DOHH2 (cell line): ENCODE measurements around the gene LDLRAD2.

ENCODE experiments used
- EZH2phosphoT487 ChIP-seq: fragments of 200-600 bp; sonication (generic); IDR thresholded peaks from 2 replicates; pipeline ENCODE4 v1.6.1; 2017; ENCODE audit warnings: borderline replicate concordance, mild to moderate bottlenecking, antibody characterized with exemption, low read length, moderate library complexity, mixed read lengths
- TF ChIP-seq, protein P1 (sequence below): fragments of 200-600 bp; sonication (generic); IDR thresholded peaks from one replicate; pipeline ENCODE4 v1.5.1; 2014; ENCODE audit warnings: antibody characterized with exemption, mild to moderate bottlenecking, low read depth, low read length; ENCODE audit not compliant: poor library complexity, severe bottlenecking

DNA sequence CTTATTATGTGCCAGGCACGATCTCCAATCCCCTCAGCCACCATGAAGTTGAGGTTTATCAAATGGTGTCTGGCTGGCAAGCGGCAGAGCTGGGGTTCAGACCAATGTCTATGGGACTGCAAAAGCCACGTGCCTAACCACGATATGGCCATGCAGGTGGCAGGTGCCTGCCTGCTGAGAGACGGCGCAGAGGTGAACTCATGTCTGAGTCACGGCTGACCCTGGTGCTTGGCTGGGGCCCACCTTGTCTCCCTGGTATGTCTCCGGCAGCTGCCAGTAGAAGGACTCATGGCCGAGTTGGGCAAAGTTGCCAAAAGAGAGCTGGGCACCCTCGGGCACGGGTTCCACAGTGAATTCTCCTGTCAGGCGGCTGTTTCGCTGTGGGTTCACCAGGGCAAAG, 59.9 kb downstream of the LDLRAD2 start:
- TF ChIP-seq, protein P1, sequence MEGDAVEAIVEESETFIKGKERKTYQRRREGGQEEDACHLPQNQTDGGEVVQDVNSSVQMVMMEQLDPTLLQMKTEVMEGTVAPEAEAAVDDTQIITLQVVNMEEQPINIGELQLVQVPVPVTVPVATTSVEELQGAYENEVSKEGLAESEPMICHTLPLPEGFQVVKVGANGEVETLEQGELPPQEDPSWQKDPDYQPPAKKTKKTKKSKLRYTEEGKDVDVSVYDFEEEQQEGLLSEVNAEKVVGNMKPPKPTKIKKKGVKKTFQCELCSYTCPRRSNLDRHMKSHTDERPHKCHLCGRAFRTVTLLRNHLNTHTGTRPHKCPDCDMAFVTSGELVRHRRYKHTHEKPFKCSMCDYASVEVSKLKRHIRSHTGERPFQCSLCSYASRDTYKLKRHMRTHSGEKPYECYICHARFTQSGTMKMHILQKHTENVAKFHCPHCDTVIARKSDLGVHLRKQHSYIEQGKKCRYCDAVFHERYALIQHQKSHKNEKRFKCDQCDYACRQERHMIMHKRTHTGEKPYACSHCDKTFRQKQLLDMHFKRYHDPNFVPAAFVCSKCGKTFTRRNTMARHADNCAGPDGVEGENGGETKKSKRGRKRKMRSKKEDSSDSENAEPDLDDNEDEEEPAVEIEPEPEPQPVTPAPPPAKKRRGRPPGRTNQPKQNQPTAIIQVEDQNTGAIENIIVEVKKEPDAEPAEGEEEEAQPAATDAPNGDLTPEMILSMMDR: no peak
- TF ChIP-seq EZH2phosphoT487: no peak
